Trophoblast cell (in vitro differentiated cells and primary cell): Measurements from ENCODE around the gene PKD2.
"Not testable (repeated sequence)": the region's sequence is repeated elsewhere in the genome, so short reads cannot be mapped to it uniquely, and the experiment has no call there.

ENCODE experiments used
- DNase-seq, 2 donors: peaks; one replicate each; pipeline ENCODE4 v3.0.0-alpha.2; 2016
- H2AFZ ChIP-seq: 2 replicates; pipeline ENCODE4 v1.6.1; 2013; ENCODE audit warnings: low read length, moderate library complexity, mild to moderate bottlenecking; ENCODE audit not compliant: insufficient read depth, poor library complexity
- H2AK5ac ChIP-seq: 2 replicates; pipeline ENCODE4 v1.6.1; 2013; ENCODE audit warnings: mild to moderate bottlenecking, low read length
- H2BK120ac ChIP-seq: 2 replicates; pipeline ENCODE4 v1.6.1; 2013; ENCODE audit warnings: low read length, mild to moderate bottlenecking, moderate library complexity; ENCODE audit not compliant: insufficient read depth, poor library complexity
- H2BK12ac ChIP-seq: 2 replicates; pipeline ENCODE4 v1.6.1; 2013; ENCODE audit warnings: mild to moderate bottlenecking, low read length, moderate library complexity
- H2BK5ac ChIP-seq: 2 replicates; pipeline ENCODE4 v1.6.1; 2013; ENCODE audit warnings: low read length, low read depth, moderate library complexity, mild to moderate bottlenecking; ENCODE audit not compliant: poor library complexity
- H3K14ac ChIP-seq: 2 replicates; pipeline ENCODE4 v1.6.1; 2013; ENCODE audit warnings: mild to moderate bottlenecking, low read length
- H3K18ac ChIP-seq: 2 replicates; pipeline ENCODE4 v1.6.1; 2013; ENCODE audit warnings: mild to moderate bottlenecking, low read length
- H3K23ac ChIP-seq: 2 replicates; pipeline ENCODE4 v1.6.1; 2013; ENCODE audit warnings: low read length
- H3K27ac ChIP-seq: 2 replicates; pipeline ENCODE4 v1.5.1; 2013; ENCODE audit warnings: low read depth, mild to moderate bottlenecking, inconsistent platforms, low read length, moderate library complexity
- H3K27me3 ChIP-seq: 2 replicates; pipeline ENCODE4 v1.6.1; 2013; ENCODE audit warnings: inconsistent platforms, mild to moderate bottlenecking, low read length, moderate library complexity; ENCODE audit not compliant: insufficient read depth
- H3K36me3 ChIP-seq, 2 experiments: 1 replicate in 1 of 2; 2 replicates in 1 of 2; pipeline ENCODE4 v1.6.1; 2013; ENCODE audit warnings: low read length in 2 of 2, mild to moderate bottlenecking in 2 of 2, moderate library complexity in 1 of 2; ENCODE audit not compliant: insufficient read depth in 2 of 2, control insufficient read depth in 1 of 2
- H3K4ac ChIP-seq: 2 replicates; pipeline ENCODE4 v1.6.1; 2013; ENCODE audit warnings: low read depth, mild to moderate bottlenecking, low read length, moderate library complexity
- H3K4me1 ChIP-seq, 2 experiments: 1 replicate in 1 of 2; 2 replicates in 1 of 2; pipeline ENCODE4 v1.6.1; 2013; ENCODE audit warnings: low read length in 2 of 2, mild to moderate bottlenecking in 2 of 2, moderate library complexity in 1 of 2; ENCODE audit not compliant: insufficient read depth in 2 of 2, control insufficient read depth in 1 of 2
- H3K4me2 ChIP-seq: 2 replicates; pipeline ENCODE4 v1.6.1; 2013; ENCODE audit warnings: inconsistent platforms, mild to moderate bottlenecking, low read length, moderate library complexity
- H3K4me3 ChIP-seq: 2 replicates; pipeline ENCODE4 v1.5.1; 2013; ENCODE audit warnings: mild to moderate bottlenecking, low read depth, low read length, inconsistent platforms
- H3K79me1 ChIP-seq: one replicate; pipeline ENCODE4 v1.6.1; 2013; ENCODE audit warnings: low read length
- H3K79me2 ChIP-seq: 2 replicates; pipeline ENCODE4 v1.6.1; 2013; ENCODE audit warnings: low read length, mild to moderate bottlenecking; ENCODE audit not compliant: control insufficient read depth, insufficient read depth, poor library complexity
- H3K9ac ChIP-seq: 2 replicates; pipeline ENCODE4 v1.6.1; 2013; ENCODE audit warnings: mild to moderate bottlenecking, low read length
- H3K9me3 ChIP-seq: 2 replicates; pipeline ENCODE4 v1.6.1; 2013; ENCODE audit warnings: low read depth, mild to moderate bottlenecking, control low read depth, inconsistent platforms, low read length; ENCODE audit not compliant: insufficient read depth
- H4K12ac ChIP-seq: 2 replicates; pipeline ENCODE4 v1.6.1; 2013; ENCODE audit warnings: low read depth, mild to moderate bottlenecking, low read length, moderate library complexity
- H4K8ac ChIP-seq: 2 replicates; pipeline ENCODE4 v1.6.1; 2013; ENCODE audit warnings: low read depth, mild to moderate bottlenecking, low read length, moderate library complexity
- H4K91ac ChIP-seq: one replicate; pipeline ENCODE4 v1.6.1; 2013; ENCODE audit warnings: low read depth, mild to moderate bottlenecking, low read length, moderate library complexity
- WGBS: extraction: QIAGEN DNeasy Blood & Tissue Kit; methylation state at CpG from one replicate; pipeline ENCODE4 v1.1.7; 2013; ENCODE audit warnings: missing lambda C conversion rate; ENCODE audit not compliant: insufficient read length, insufficient coverage; ENCODE audit errors: extremely low coverage; 5-methylcytosine and 5-hydroxymethylcytosine counted together

PKD2 gene

DNA sequence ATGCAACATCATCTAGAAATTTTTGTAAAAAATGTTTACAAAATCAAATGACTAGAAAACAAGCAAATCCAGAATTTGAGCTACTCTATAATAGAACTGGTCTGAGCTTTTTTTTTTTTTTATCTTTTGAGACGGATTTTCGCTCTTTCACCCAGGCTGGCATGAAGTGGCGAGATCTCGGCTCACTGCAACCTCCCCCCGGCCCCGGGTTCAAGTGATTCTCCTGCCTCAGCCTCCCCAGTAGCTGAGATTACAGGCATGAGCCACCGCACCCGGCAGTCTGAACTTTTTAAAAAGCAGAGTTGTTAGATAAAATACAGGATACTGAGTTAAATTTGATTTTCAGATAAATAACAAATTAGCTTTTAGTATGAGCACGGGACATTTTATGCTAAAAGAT lies 20.9 kb upstream of the PKD2 start:
- H3K23ac ChIP-seq: no peak overlapping the region
- H3K14ac ChIP-seq: no peak overlapping the region
- no peaks in the 10 kb centered on the region for H3K79me1 ChIP-seq
- no peak overlapping the region for H4K91ac ChIP-seq
- no peaks in the 10 kb centered on the region for H3K79me2 ChIP-seq
- no peak overlapping the region for H2BK12ac ChIP-seq
- WGBS: no CpG with 5 or more reads among the region's 9 CpGs
- no peak overlapping the region for H3K27ac ChIP-seq
- no peaks in the 10 kb centered on the region for H3K9me3 ChIP-seq
- no peaks in the 10 kb centered on the region for H3K27me3 ChIP-seq
- H2AFZ ChIP-seq: no peak overlapping the region
- no peak overlapping the region for H3K4me3 ChIP-seq
- no peak overlapping the region for H3K4ac ChIP-seq
- H2AK5ac ChIP-seq: no peak overlapping the region
- H3K18ac ChIP-seq: no peak overlapping the region
- H3K9ac ChIP-seq: no peak overlapping the region
- no peaks in the 10 kb centered on the region for H3K36me3 ChIP-seq
- H3K4me2 ChIP-seq: no peak overlapping the region
- no peaks in the 10 kb centered on the region for H3K4me1 ChIP-seq
- DNase-seq: no peak
- no peak overlapping the region for H4K12ac ChIP-seq
- no peak overlapping the region for H4K8ac ChIP-seq
- no peak overlapping the region for H2BK120ac ChIP-seq
- no peak overlapping the region for H2BK5ac ChIP-seq

DNA sequence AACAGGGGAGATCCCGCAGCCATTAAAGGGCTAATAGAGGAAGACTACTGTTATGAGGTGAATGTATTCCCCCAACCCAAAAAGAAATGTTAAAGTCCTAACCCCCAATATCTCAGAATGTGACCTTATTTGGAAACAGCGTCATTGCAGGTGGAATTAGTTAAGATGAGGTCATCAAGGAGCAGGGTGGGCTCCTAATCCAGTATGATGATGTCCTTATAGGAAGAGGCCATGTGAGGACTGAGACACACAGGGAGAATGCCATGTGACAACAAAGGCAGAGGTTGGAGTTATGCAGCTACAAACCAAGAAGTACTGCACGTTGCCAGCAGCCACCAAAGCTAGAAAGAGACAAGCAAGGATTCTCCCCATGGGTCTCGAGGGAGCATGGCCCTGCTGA lies 17.7 kb upstream of the PKD2 start:
- no peak overlapping the region for H3K18ac ChIP-seq
- no peak overlapping the region for H4K91ac ChIP-seq
- peak overlapping the region; percentile 53 for H3K23ac ChIP-seq
- no peak overlapping the region for H4K8ac ChIP-seq
- H2BK120ac ChIP-seq: no peak overlapping the region
- H3K27ac ChIP-seq: no peak overlapping the region
- no peak overlapping the region for H3K4me2 ChIP-seq
- no peaks in the 10 kb centered on the region for H3K36me3 ChIP-seq
- H3K4me3 ChIP-seq: no peak overlapping the region
- no peaks in the 10 kb centered on the region for H3K9me3 ChIP-seq
- no peak overlapping the region for H3K14ac ChIP-seq
- H2AFZ ChIP-seq: no peak overlapping the region
- no peaks in the 10 kb centered on the region for H3K4me1 ChIP-seq
- H3K9ac ChIP-seq: no peak overlapping the region
- no peak overlapping the region for H3K4ac ChIP-seq
- no peak overlapping the region for H2BK5ac ChIP-seq
- no peak overlapping the region for H4K12ac ChIP-seq
- DNase-seq: no peak
- WGBS: no CpG with 5 or more reads among the region's 4 CpGs
- H3K79me2 ChIP-seq: no peaks in the 10 kb centered on the region
- no peaks in the 10 kb centered on the region for H3K79me1 ChIP-seq
- H3K27me3 ChIP-seq: no peaks in the 10 kb centered on the region
- H2BK12ac ChIP-seq: no peak overlapping the region
- no peak overlapping the region for H2AK5ac ChIP-seq

DNA sequence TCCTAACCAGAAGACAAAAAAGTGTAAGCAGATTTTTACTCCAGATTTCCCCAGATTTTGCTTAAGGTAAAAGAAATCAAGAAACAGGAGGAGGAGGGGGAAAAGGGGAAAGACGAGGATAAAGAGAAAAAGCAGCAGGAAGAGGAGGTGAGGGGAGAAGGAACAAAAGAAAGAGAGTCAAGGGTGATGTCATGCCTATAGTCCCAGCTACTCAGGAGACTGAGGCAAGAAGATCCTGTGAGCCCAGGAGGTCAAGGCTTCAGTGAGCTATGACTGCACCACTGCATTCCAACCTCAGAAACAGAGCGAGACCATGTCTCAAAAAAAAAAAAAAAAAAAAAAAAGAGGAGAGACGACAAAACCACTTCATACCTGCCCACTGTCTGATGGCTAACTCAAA lies 12.0 kb upstream of the PKD2 start:
- no peak overlapping the region for H3K4ac ChIP-seq
- no peak overlapping the region for H2AFZ ChIP-seq
- no peak overlapping the region for H3K18ac ChIP-seq
- H2BK12ac ChIP-seq: no peak overlapping the region
- H3K79me2 ChIP-seq: no peaks in the 10 kb centered on the region
- H3K9me3 ChIP-seq: no peaks in the 10 kb centered on the region
- no peak overlapping the region for H3K23ac ChIP-seq
- no peaks in the 10 kb centered on the region for H3K79me1 ChIP-seq
- WGBS: no CpG with 5 or more reads among the region's 3 CpGs
- no peak overlapping the region for H4K8ac ChIP-seq
- no peak for DNase-seq
- no peak overlapping the region for H3K9ac ChIP-seq
- H2AK5ac ChIP-seq: no peak overlapping the region
- no peaks in the 10 kb centered on the region for H3K27me3 ChIP-seq
- no peaks in the 10 kb centered on the region for H3K36me3 ChIP-seq
- H3K14ac ChIP-seq: no peak overlapping the region
- H2BK120ac ChIP-seq: no peak overlapping the region
- H4K91ac ChIP-seq: no peak overlapping the region
- no peak overlapping the region for H2BK5ac ChIP-seq
- H3K4me2 ChIP-seq: no peak overlapping the region
- H3K27ac ChIP-seq: no peak overlapping the region
- H4K12ac ChIP-seq: no peak overlapping the region
- peaks cover 0 to 1% of the 10 kb centered on the region in 2 experiments for H3K4me1 ChIP-seq
- H3K4me3 ChIP-seq: no peak overlapping the region

DNA sequence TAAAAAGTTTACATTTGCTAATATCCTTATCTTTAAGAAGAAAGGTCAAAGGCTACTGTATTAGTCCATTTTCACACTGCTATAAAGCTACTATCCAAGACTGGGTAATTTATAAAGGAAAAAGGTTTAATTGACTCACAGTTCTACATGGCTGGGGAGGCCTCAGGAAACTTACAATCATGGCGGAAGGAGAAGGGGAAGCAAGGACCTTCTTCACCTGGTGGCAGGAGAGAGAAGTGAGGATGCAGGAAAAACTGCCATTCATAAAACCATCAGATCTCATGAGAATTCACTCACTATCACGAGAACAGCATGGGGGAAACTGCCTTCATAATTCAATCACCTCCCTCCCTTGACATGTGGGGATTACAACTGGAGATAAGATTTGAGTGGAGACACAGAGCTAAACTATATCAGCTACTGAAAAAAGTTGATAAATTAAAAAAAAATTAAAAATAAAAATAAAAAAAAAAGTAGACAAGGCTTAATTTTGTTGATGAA lies 8.2 kb upstream of the PKD2 start:
- not testable (repeated sequence) for H2BK5ac ChIP-seq, H3K79me2 ChIP-seq, H4K12ac ChIP-seq, H4K8ac ChIP-seq, H3K36me3 ChIP-seq, H3K4me1 ChIP-seq, H3K9me3 ChIP-seq, H3K27me3 ChIP-seq, H3K27ac ChIP-seq, H2BK12ac ChIP-seq, H3K18ac ChIP-seq, DNase-seq, H3K9ac ChIP-seq, H3K79me1 ChIP-seq, H4K91ac ChIP-seq, H3K4ac ChIP-seq, H2BK120ac ChIP-seq, H2AFZ ChIP-seq, H2AK5ac ChIP-seq, H3K14ac ChIP-seq, H3K23ac ChIP-seq, H3K4me2 ChIP-seq, H3K4me3 ChIP-seq
- no CpG with 5 or more reads among the region's 2 CpGs for WGBS
